Stomach (tissue), 9 donors: Measurements from ENCODE around the gene ACSL5. TPM values are rescaled to one million over a fixed set of nuclear protein-coding genes. Genes with fewer than 3 reads are reported as not detected.
"Not testable (repeated sequence)": the region's sequence is repeated elsewhere in the genome, so short reads cannot be mapped to it uniquely, and the experiment has no call there.

Experiments
- DNase-seq, 2 donors: peaks; one replicate each; pipeline versions ENCODE4 v3.0.0 to v3.0.0-alpha.2; 2013 to 2019
- H3K27ac ChIP-seq, 5 donors: fragments of 200-600 bp in 4 of 5; sonication (generic) in 4 of 5; one replicate each; pipeline ENCODE4 v1.5.1; 2013 to 2019; ENCODE audit warnings: mild to moderate bottlenecking in 1 of 5, moderate library complexity in 1 of 5
- H3K27me3 ChIP-seq, 3 donors: fragments of 200-600 bp; sonication (generic); one replicate each; pipeline ENCODE4 v1.5.1; 2017 to 2019; ENCODE audit warnings: mixed run types in 1 of 3
- H3K36me3 ChIP-seq, 4 donors: fragments of 200-600 bp; sonication (generic); 1 replicate in 3 of 4; 2 replicates in 1 of 4; pipeline ENCODE4 v1.5.1; 2016 to 2019
- H3K4me1 ChIP-seq, 4 donors: fragments of 200-600 bp; sonication (generic); one replicate each; pipeline ENCODE4 v1.5.1; 2016 to 2019
- H3K4me3 ChIP-seq, 4 donors: fragments of 200-600 bp; sonication (generic) in 3 of 4; one replicate each; pipeline ENCODE4 v1.5.1; 2016 to 2019; ENCODE audit warnings: mild to moderate bottlenecking in 1 of 4
- H3K9me3 ChIP-seq, 4 donors: fragments of 200-600 bp; sonication (generic); one replicate each; pipeline ENCODE4 v1.5.1; 2016 to 2019
- CTCF ChIP-seq, 7 experiments: fragments of 450-650 bp in 4 of 7; fragments of 200-600 bp in 3 of 7; sonication (generic) in 3 of 7; IDR thresholded peaks; one replicate each; pipeline ENCODE4 v1.5.1; 2016 to 2019; ENCODE audit warnings: antibody characterized with exemption in 7 of 7, control low read depth in 2 of 7, mild to moderate bottlenecking in 1 of 7
- EP300 ChIP-seq: sonication (generic); formaldehyde crosslinking; IDR thresholded peaks from one replicate; pipeline ENCODE4 v1.6.1; 2017; ENCODE audit warnings: antibody characterized with exemption
- POLR2A ChIP-seq, 4 donors: fragments of 450-650 bp; IDR thresholded peaks; one replicate each; pipeline ENCODE4 v1.6.1; 2016; ENCODE audit warnings: antibody characterized with exemption in 4 of 4, control low read depth in 2 of 4, mild to moderate bottlenecking in 1 of 4, moderate library complexity in 1 of 4
- POLR2AphosphoS5 ChIP-seq, 3 donors: sonication (generic); formaldehyde crosslinking; IDR thresholded peaks; one replicate each; pipeline ENCODE4 v1.6.1; 2016; ENCODE audit warnings: antibody characterized with exemption in 3 of 3
- WGBS, 5 donors: extraction: QIAGEN DNeasy Blood & Tissue Kit in 3 of 5; methylation state at CpG; one replicate each; pipeline versions ENCODE4 v1.1.5 to v1.1.7; 2013 to 2018; 5-methylcytosine and 5-hydroxymethylcytosine counted together
- intact Hi-C: fragments of 100-400 bp; cut with DNase I; formaldehyde crosslinking; loops from one replicate; pipeline ENCODE4 v1.15.1; 2023; ENCODE audit warnings: low total_unique reads
- polyA plus RNA-seq, 3 donors: library from polyadenylated mRNA; stranded (reverse); fragments of 200-250 nt; gene quantifications; one replicate each; pipeline ENCODE4 v1.2.3, GENCODE V29; 2013
- total RNA-seq, 5 donors: library from RNA; depleted of rRNA; stranded (reverse); fragments of >200 nt; gene quantifications; one replicate each; pipeline versions ENCODE4 v1.1.0 to v1.2.3, GENCODE V29; 2014 to 2016
- donor health status: healthy with polysubstance abuse.
- donor health status: Bipolar disorder and iron deficiency.
- donor health status: healthy.

Gene ACSL5
- total and polyA plus RNA-seq, 8 donors: 4.9 to 144 (median 16.6) TPM

GRCh38 chr10:112370424-112370819 is 3.5 kb upstream of the ACSL5 start:
- no peak overlapping the region for H3K4me3 ChIP-seq
- no peak for TF ChIP-seq CTCF (IDR thresholded peaks at IDR 0.05)
- no peak for TF ChIP-seq EP300
- no peak for TF ChIP-seq POLR2A (IDR thresholded peaks at IDR 0.05)
- TF ChIP-seq POLR2AphosphoS5 (IDR thresholded peaks at IDR 0.05): no peak
- H3K27me3 ChIP-seq: no peaks in the 10 kb centered on the region
- intact Hi-C loops: no loop called here
- peaks cover 5 to 20% (median 15%) of the 10 kb centered on the region in 4 donors for H3K4me1 ChIP-seq
- H3K9me3 ChIP-seq: no peaks in the 10 kb centered on the region
- no peak for DNase-seq
- H3K36me3 ChIP-seq: no peaks in the 10 kb centered on the region
- no peak overlapping the region for H3K27ac ChIP-seq
- WGBS, 5 donors: 92 to 100% (median 97%) methylated on average over 5 to 15 of the region's 15 CpGs

GRCh38 chr10:112371326-112371725 is 2.6 kb upstream of the ACSL5 start:
- DNase-seq, H3K9me3 ChIP-seq, H3K27ac ChIP-seq, H3K36me3 ChIP-seq, H3K4me3 ChIP-seq, H3K27me3 ChIP-seq, intact Hi-C loops: not testable (repeated sequence)
- H3K4me1 ChIP-seq: peaks cover 12 to 29% (median 21%) of the 10 kb centered on the region in 4 donors
- WGBS, 5 donors: 89 to 98% (median 96%) methylated on average over 12 to 13 of the region's 13 CpGs

- H3K9me3 ChIP-seq, H3K36me3 ChIP-seq, H3K27ac ChIP-seq, H3K4me3 ChIP-seq, intact Hi-C loops, DNase-seq, H3K27me3 ChIP-seq: not testable (repeated sequence)
- peaks cover 18 to 39% (median 31%) of the 10 kb centered on the region in 4 donors for H3K4me1 ChIP-seq
- 83 to 89% (median 86%) methylated on average over 11 of the region's 11 CpGs for WGBS, 5 donors
Measured at GRCh38 chr10:112372182-112372810, 1.6 kb upstream of the ACSL5 start.

- WGBS, 5 donors: 48 to 68% (median 57%) methylated on average over 8 of the region's 8 CpGs
- DNase-seq: no peak
- H3K4me1 ChIP-seq: peaks cover 24 to 57% (median 39%) of the 10 kb centered on the region in 4 donors
- H3K4me3 ChIP-seq: peak overlapping the region; percentile 43 to 62 (median 54)
- peak overlapping the region; percentile 85 to 91 (median 87) for H3K27ac ChIP-seq
- peaks cover 0 to 4% (median 0%) of the 10 kb centered on the region in 4 donors for H3K36me3 ChIP-seq
- TF ChIP-seq EP300: no peak
- intact Hi-C loops: no loop called here
- no peaks in the 10 kb centered on the region for H3K9me3 ChIP-seq
- no peaks in the 10 kb centered on the region for H3K27me3 ChIP-seq
Measured at GRCh38 chr10:112374724-112375541, 1.0 kb downstream of the ACSL5 start.

- WGBS, 5 donors: 7 to 15% (median 14%) methylated on average over 16 of the region's 16 CpGs
- peaks cover 24 to 57% (median 40%) of the 10 kb centered on the region in 4 donors for H3K4me1 ChIP-seq
- intact Hi-C loops: no loop called here
- H3K27me3 ChIP-seq: no peaks in the 10 kb centered on the region
- peak overlapping the region; percentile 85 to 91 (median 87) for H3K27ac ChIP-seq
- TF ChIP-seq POLR2A (IDR thresholded peaks at IDR 0.05) (no peak), CTCF (IDR thresholded peaks at IDR 0.05) (no peak), EP300 (no peak), POLR2AphosphoS5 (IDR thresholded peaks at IDR 0.05) (peak in 2 of 3 donors; percentile 31 to 73)
- peak; percentile 80 to 84 for DNase-seq
- peaks cover 0 to 5% (median 0%) of the 10 kb centered on the region in 4 donors for H3K36me3 ChIP-seq
- no peaks in the 10 kb centered on the region for H3K9me3 ChIP-seq
- H3K4me3 ChIP-seq: peak overlapping the region; percentile 43 to 62 (median 54)
Measured at GRCh38 chr10:112375721-112376395, 1.9 kb downstream of the ACSL5 start.
